CD4-positive, alpha-beta T cell treated with Interleukin-17A for 1 hour (primary cell): ENCODE results near the gene CYSLTR2.

Experiments
- DNase-seq: peaks from one replicate; pipeline ENCODE4 v3.0.0-alpha.2; 2020

Gene CYSLTR2

DNA sequence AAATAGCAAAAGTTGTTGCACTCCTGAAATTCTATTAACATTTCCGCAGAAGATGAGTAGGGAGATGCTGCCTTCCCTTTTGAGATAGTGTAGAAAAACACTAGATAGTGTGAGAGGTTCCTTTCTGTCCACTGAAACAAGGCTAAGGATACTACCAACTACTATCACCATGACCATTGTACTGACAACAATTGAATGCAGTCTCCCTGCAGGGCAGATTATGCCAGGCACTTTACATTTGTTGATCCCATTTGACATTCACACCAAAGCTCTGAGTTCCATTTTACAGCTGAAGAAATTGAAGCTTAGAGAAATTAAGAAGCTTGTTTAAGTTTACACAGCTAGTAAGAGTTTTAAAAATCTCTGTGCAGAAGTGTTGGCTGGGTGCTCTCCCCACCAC is 55.0 kb downstream of the CYSLTR2 start:
- no peak for DNase-seq

DNA sequence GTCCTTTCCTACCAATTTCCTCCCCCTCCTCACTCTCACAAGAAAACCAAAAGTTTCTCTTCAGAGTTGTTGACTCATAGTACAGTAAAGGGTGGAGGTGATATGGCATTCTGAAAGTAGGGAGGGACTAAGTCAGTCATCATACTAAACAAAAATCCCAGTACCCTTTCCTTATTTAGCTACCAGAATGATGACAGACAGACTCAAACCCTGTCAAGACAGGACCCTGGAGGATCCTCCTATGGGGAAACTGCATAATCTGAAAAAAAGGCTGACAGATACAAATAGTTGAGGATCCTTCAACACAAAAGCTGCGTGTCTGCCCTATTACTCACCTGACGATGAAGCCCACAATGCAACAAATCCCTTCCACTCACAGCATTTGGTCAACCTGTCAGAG is 55.5 kb downstream of the CYSLTR2 start:
- DNase-seq = no peak

- DNase-seq = no peak
Observed at GRCh38 chr13:48710160-48710559, 56.4 kb downstream of the CYSLTR2 start.

DNA sequence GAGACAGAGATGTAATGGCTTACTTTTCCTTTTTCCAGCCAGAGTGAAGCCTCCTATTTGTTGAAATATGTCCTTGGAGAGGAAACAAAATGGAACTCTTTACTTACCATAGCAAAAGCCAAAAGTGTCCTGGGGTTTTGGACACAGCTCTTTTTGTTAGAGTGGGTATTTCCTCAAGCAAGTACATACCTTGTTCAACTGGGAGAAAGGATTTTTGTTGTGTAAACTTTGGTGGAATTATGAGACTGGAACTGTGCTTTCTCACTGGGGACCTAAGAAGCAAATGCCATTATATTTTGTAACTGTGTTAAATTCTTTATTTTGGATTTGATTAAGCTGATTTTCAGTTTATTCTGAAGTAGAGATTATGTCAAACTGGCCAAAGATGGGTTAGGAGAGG is 58.4 kb downstream of the CYSLTR2 start:
- no peak for DNase-seq

- no peak for DNase-seq
Observed at GRCh38 chr13:48715977-48716376, 62.2 kb downstream of the CYSLTR2 start.

DNA sequence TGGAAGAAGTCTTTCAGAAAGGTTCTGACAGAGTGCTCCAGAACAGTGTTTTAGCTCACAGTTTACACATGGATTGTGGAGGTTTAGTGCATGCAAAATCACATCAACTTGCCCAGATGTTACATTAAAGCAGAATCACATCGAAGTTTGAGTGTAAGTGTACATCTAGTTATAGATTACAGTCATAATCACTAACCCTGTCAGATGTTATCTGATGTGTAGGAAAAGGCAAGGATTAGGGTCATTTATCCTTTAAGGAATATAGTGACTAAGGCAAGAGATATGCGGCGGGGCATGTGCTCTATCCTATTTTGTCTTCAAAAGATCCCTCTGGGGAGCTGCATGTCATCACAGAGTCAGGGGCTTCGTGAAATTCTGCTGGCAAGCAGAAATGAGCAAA is 66.9 kb downstream of the CYSLTR2 start:
- DNase-seq = no peak

- DNase-seq = no peak
Observed at GRCh38 chr13:48723168-48723567, 69.4 kb downstream of the CYSLTR2 start.

GRCh38 chr13:48725271-48725670 is 71.5 kb downstream of the CYSLTR2 start:
- no peak for DNase-seq

DNA sequence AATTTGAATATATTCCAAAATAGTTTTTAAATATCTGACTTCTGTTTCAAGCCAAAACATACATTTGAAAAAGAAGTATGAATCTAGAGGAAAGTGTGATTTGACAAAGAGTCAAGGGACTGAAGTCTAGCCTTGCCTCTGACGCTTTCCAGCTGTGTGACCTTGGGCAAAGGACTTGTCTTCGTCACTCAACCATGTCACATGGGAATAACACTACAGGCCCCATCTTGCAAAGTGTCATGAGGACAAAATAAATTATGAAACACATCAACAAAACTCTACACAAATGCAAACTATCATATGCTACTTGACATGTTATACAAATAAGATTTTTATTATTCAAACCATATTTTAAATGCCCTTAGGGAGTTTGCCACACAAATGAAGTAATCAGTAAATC is 73.0 kb downstream of the CYSLTR2 start:
- DNase-seq = no peak

- DNase-seq = no peak
Observed at GRCh38 chr13:48727241-48728011, 73.7 kb downstream of the CYSLTR2 start.

GRCh38 chr13:48728226-48728625 is 74.5 kb downstream of the CYSLTR2 start:
- DNase-seq = no peak

- no peak for DNase-seq
Observed at GRCh38 chr13:48728876-48729275, 75.1 kb downstream of the CYSLTR2 start.

- no peak for DNase-seq
Observed at GRCh38 chr13:48729856-48730255, 76.1 kb downstream of the CYSLTR2 start.

GRCh38 chr13:48731001-48731658 is 77.4 kb downstream of the CYSLTR2 start:
- DNase-seq = no peak

DNA sequence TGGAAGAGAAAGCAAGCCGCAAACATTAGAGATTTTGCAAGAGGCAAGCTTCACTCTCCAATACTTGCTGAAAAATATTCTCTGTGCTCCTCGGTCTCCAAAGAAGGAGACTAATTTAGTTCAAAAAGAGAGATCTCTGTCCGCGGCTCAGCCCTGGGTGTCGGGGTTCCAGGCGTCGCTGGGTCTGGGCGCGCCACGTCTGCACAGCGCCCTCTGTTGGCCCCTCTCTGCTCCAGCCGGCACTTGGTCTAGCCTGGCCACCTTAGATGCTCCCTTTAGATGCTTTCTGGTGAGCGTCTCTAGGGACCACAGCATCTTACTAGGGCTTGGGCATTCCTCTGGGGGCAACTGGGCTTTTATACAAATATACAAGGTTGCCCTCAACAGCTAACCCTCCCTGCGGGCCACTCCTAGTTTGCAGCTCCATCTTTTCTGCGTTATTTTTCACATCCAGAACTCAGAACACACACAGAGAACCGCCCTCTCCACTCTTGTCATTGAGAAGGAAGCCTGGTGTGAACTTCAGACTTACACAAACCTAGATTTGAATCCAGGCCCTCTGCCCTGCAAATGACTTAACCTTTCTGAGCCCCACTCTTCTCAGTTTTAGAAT is 78.3 kb downstream of the CYSLTR2 start:
- DNase-seq = peak; percentile 64

GRCh38 chr13:48733739-48734335 is 80.1 kb downstream of the CYSLTR2 start:
- no peak for DNase-seq

DNA sequence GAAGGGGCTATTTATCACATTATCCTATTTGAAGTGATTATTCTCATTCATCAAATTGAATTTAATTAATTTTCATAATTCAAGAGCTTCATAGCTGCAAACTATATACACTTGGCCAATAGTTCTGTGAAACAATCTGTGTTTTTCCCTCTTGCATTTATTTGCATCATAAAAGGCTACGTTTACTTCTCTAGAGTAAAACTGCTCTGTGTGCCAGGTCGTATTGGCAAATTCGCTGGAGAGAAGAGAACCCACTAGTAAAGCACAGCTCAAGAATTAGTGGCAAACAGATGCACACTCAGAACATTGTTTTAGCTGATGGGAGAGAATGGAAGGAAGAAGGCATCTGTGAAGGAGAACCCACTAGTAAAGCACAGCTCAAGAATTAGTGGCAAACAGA is 81.8 kb downstream of the CYSLTR2 start:
- no peak for DNase-seq

GRCh38 chr13:48737689-48738088 is 84.0 kb downstream of the CYSLTR2 start:
- no peak for DNase-seq

GRCh38 chr13:48738311-48738710 is 84.6 kb downstream of the CYSLTR2 start:
- no peak for DNase-seq

GRCh38 chr13:48739386-48739964 is 85.7 kb downstream of the CYSLTR2 start:
- no peak for DNase-seq

- no peak for DNase-seq
Observed at GRCh38 chr13:48741377-48741776, 87.6 kb downstream of the CYSLTR2 start.

GRCh38 chr13:48746821-48747220 is 93.1 kb downstream of the CYSLTR2 start:
- DNase-seq = no peak

DNA sequence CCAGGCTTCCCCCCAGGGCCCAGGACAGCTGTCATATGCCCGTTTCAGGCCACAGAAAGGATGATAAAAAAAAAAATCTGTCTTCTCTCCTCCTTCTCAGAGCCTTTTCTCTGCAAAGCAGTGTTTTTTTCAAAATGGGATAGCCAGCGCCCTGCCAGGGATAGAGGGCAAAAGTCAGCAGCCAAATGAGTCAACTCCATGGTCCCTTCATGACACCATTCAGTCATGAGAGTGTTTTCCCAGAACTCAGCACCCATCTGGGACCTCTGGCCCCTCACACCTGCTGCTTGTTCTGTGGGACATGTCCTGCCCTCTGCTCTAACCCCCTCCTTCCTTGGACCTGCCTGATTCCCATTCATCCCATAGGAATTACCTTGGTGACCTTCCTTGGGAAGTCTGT is 95.0 kb downstream of the CYSLTR2 start:
- no peak for DNase-seq
